ENCODE data around the gene KCNMA1.

The KCNMA1 gene

GRCh38 chr10:77334501-77334900 lies 303.1 kb downstream of the KCNMA1 start:
- TF ChIP-seq CTCF (IDR thresholded peaks at IDR 0.05; ENCODE audit: control insufficient read depth, extremely low read depth, insufficient read depth): no peak
- H3K4me3 ChIP-seq (ENCODE audit: low read depth, low read length): no peak overlapping the region
- DNase-seq (ENCODE audit: low read depth): peak; percentile 38

GRCh38 chr10:77333610-77334340 lies 303.8 kb downstream of the KCNMA1 start:
- H3K4me3 ChIP-seq (ENCODE audit: low read depth, low read length): no peak overlapping the region
- no peak for DNase-seq (ENCODE audit: low read depth)
- no peak for TF ChIP-seq CTCF (IDR thresholded peaks at IDR 0.05; ENCODE audit: control insufficient read depth, extremely low read depth, insufficient read depth)

- H3K4me3 ChIP-seq (ENCODE audit: low read depth, low read length): no peak overlapping the region
- TF ChIP-seq CTCF (IDR thresholded peaks at IDR 0.05; ENCODE audit: control insufficient read depth, extremely low read depth, insufficient read depth): no peak
- no peak for DNase-seq (ENCODE audit: low read depth)
Measured at GRCh38 chr10:77332256-77332655, 305.4 kb downstream of the KCNMA1 start.

GRCh38 chr10:77328272-77328816 lies 309.3 kb downstream of the KCNMA1 start:
- peak; percentile 51 for DNase-seq (ENCODE audit: low read depth)
- H3K4me3 ChIP-seq (ENCODE audit: low read depth, low read length): no peak overlapping the region
- no peak for TF ChIP-seq CTCF (IDR thresholded peaks at IDR 0.05; ENCODE audit: control insufficient read depth, extremely low read depth, insufficient read depth)

- no peak for TF ChIP-seq CTCF (IDR thresholded peaks at IDR 0.05; ENCODE audit: control insufficient read depth, extremely low read depth, insufficient read depth)
- no peak overlapping the region for H3K4me3 ChIP-seq (ENCODE audit: low read depth, low read length)
- DNase-seq (ENCODE audit: low read depth): peak; percentile 88
Measured at GRCh38 chr10:77325233-77325537, 312.4 kb downstream of the KCNMA1 start.

- H3K4me3 ChIP-seq (ENCODE audit: low read depth, low read length): no peak overlapping the region
- no peak for TF ChIP-seq CTCF (IDR thresholded peaks at IDR 0.05; ENCODE audit: control insufficient read depth, extremely low read depth, insufficient read depth)
- DNase-seq (ENCODE audit: low read depth): no peak
Measured at GRCh38 chr10:77321838-77322237, 315.8 kb downstream of the KCNMA1 start.

- no peak overlapping the region for H3K4me3 ChIP-seq (ENCODE audit: low read depth, low read length)
- TF ChIP-seq CTCF (IDR thresholded peaks at IDR 0.05; ENCODE audit: control insufficient read depth, extremely low read depth, insufficient read depth): no peak
- DNase-seq (ENCODE audit: low read depth): no peak
Measured at GRCh38 chr10:77320971-77321471, 316.6 kb downstream of the KCNMA1 start.

Data from LNCaP clone FGC (cell line).